Stimulated activated naive CD4-positive, alpha-beta T cell (primary cell): ENCODE data around the gene HAT1.
"Not testable (repeated sequence)": the region's sequence is repeated elsewhere in the genome, so short reads cannot be mapped to it uniquely, and the experiment has no call there.

Experiments used
- DNase-seq, 6 experiments: peaks; one replicate each; lab custom pipeline; 2025; lab: John Stamatoyannopoulos, UW

The HAT1 gene, protein sequence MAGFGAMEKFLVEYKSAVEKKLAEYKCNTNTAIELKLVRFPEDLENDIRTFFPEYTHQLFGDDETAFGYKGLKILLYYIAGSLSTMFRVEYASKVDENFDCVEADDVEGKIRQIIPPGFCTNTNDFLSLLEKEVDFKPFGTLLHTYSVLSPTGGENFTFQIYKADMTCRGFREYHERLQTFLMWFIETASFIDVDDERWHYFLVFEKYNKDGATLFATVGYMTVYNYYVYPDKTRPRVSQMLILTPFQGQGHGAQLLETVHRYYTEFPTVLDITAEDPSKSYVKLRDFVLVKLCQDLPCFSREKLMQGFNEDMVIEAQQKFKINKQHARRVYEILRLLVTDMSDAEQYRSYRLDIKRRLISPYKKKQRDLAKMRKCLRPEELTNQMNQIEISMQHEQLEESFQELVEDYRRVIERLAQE

GRCh38 chr2:171922230-171923022 lies at the start of gene HAT1:
HAT1 (plus strand) TSS chr2:171922461; CDS start chr2:171922501, 40 bp downstream.
- peak; percentile 95 to 97 (median 95) for DNase-seq

- DNase-seq: no peak
These were observed 47.7 kb upstream of the HAT1 start for GRCh38 chr2:171874517-171874916.

- DNase-seq: no peak
These were observed 47.3 kb upstream of the HAT1 start for GRCh38 chr2:171874963-171875362.

DNA sequence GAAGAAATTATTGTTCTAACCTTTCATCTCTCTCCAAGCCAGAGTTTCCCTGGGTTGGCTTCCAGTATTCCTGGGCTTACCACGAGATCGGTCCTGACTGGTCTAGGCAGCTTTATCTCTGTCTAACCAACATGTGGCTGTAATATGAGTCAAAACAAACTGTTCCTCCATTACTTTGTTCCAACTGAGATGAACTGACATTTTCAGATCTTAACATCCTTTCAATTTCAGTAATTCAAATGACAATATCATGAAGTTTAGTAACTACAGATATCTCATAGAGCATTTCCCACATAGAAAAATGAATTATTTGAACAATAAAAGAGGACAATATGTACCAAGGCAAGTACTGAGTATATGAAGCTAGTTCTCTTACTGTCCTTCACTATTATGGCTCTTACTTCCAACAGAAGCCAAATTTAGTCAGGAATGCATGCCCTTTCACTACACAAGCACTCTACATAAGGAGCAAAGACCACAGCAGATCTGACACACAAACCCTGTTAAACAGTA lies 43.7 kb upstream of the HAT1 start:
- DNase-seq: no peak

GRCh38 chr2:171879865-171880264 lies 42.4 kb upstream of the HAT1 start:
- DNase-seq: no peak

DNA sequence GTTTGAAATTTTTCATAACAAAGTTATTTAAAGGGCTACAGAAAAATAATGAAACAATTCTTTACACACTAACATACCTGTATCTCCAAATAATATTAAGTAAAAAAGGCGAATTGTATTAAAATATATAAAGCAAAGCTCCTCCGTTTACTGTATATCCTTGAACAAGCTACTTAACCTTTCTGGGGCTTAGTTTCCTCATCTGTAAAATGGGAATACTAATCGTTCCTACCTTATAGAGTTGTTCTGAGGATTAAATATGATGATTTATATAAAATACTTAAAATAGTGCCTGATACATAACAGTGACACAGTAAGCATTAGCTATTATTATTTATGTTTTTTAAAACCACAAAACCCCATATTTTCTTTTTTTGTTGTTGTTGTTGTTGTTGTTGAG lies 41.5 kb upstream of the HAT1 start:
- DNase-seq: no peak

GRCh38 chr2:171882089-171882769 lies 40.0 kb upstream of the HAT1 start:
- DNase-seq: no peak

DNA sequence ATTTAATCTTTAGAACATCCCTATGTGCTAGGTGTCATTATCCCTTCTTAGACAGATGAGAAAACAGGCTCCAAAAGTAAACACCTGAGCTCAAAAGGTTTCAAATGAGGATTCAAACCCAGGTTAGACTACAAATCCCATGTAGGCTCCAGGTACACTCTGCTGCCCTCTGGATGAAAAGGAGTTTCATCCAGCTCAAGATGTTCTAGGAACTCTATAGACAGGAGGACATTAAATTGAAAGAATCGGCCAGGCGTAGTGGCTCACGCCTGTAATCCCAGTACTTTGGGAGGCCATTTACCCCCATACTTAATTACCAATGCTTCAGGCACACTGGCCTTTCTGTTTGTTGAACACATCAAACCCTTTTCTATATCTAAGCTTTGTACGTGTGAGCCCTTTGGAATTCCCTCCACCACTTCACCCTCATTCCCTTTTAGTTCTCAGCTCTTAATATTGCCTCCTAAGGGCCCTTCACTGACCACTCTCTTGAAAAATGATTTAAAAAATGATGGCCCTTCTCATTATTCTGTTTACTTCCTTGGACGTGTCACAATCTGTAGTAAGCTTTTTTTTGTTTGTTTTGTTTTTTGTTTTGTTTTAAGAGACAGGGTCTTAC lies 38.9 kb upstream of the HAT1 start:
- no peak for DNase-seq

GRCh38 chr2:171889333-171889732 lies 32.9 kb upstream of the HAT1 start:
- no peak for DNase-seq

DNA sequence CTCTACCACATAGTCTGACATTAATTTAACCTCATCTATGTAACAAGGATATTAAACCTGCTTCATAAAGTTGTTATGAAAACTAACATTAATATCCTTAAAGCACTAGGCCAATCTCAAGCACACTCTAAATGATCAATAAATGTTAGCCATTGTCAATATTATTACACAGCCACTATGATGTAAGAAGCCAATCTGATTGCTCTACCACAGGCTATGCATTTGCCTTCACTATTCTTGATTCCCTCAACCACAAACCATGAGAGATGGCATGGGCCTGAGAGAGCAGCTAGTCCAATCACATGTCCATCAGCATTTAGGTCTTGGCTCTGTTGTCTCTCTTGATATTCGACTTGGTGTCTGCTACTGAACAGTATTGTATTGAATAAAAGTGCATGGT lies 32.5 kb upstream of the HAT1 start:
- DNase-seq: no peak

DNA sequence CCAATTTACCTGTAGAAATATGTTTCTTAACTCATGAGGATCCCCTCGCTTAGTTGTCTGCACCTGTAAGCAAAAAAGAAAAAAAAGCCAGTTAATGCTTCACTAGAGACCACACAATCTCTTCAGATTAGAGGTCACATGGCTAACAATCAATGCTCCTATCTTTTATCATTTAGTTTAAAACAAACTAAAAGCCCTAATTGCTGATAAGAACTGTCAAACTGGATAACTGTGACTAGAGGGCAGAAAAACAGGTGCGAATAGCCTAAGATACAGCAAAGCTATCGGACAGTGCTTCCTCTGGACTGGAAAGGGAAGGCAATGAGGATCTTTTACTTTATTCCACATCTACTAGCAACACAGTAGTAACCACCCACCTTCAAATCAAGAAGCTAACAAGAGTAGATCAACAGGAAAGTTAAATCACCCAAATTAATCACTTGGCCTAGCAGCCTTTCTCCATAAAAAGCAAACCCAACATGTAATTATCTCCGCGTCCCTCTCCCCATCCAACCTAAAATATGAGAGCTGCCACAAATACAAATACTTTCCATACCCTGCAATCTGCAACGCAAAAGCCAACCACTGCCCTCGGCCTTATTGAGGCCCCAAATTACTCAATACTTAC lies 29.0 kb upstream of the HAT1 start:
- no peak for DNase-seq

DNA sequence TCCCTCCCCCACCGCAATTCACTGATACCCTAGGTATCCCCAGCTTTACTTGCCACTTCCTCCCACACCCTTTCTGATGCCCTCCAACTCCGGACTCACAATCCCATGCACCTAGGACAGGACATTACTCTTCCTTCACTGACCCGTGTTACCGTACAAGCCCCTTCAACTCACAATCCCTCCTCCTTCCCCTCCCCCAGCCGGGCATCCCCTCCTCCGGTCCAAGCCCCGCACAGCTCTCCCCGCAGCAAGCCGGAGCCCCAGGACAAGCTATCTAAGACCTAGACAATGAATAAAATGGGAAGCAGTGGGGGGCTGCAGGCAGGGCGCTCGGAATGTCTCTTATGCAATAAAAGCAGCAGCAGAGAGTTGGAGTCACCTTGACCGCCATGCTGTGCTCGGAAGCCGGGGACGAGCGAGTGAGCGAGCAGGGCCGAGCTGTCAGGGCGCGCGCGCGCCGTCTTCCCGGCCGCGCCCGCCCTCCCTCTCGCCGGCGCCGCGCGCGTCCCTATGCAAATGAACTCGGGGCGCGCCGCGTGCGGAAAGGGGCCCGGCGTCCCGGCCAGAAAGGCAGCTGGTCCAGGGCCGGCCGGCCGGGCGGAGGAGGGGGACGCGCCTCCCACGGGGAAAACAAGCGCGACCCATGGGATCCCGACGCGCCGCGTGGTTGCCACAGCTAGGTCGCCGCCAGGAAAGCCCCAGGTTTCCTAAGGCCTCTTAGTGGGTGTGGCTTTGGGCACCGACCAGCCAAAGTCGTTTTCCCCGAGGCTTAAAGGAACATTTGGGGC lies 28.2 kb upstream of the HAT1 start, which contains the start of gene SLC25A12:
Gene SLC25A12 (minus strand): TSS at position 421 of the 788 bp plus-strand sequence. CDS start 30 bp downstream, at position 391.
- peak; percentile 34 to 67 (median 52) for DNase-seq

- peak in 1 of 6 experiments; percentile 12 for DNase-seq
These were observed 27.7 kb upstream of the HAT1 start for GRCh38 chr2:171894612-171894947.

- no peak for DNase-seq
These were observed 26.5 kb upstream of the HAT1 start for GRCh38 chr2:171895786-171896185.

DNA sequence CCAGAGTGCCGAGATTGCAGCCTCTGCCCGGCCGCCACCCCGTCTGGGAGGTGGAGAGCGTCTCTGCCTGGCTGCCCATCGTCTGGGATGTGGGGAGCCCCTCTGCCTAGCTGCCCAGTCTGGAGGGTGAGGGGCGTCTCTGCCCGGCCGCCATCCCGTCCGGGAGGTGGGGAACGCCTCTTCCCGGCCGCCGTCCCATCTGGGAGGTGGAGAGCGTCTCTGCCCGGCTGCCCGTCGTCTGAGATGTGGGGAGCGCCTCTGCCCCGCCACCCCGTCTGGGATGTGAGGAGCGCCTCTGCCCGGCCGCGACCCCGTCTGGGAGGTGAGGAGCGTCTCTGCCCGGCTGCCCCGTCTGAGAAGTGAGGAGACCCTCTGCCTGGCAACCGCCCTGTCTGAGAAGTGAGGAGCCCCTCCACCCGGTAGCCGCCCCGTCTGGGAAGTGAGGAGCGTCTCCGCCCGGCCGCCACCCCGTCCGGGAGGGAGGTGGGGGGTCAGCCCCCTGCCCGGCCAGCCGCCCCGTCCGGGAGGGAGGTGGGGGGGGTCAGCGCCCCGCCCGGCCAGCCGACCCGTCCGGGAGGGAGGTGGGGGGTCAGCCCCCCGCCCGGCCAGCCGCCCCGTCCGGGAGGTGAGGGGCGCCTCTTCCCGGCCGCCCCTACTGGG lies 22.5 kb upstream of the HAT1 start:
- not testable (repeated sequence) for DNase-seq

DNA sequence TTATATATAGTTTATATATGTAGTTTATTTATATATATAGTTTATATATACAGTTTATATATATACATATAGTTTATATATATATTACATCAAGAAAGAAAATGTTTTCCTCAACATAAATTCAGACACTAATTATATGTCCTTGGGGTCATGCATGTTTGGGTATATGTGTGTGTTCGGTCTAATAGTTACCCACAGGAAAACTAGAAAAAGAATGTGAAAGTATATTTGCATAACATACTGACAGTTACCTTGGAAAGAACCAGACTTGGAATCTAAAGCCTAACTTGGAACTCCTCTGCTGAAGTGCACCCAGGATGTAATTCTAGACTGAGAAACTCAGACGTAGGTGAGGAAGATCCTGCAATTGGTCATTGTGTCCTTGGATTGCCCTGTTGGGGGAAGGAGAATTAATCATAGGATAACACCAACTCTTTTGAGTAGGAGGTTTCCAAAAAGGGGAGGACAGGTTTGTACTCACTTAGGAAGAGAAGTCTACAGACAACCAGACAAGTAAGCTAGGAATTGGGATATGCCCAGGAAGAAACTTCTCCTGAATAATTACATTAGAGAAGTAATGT lies 19.3 kb upstream of the HAT1 start:
- no peak for DNase-seq

DNA sequence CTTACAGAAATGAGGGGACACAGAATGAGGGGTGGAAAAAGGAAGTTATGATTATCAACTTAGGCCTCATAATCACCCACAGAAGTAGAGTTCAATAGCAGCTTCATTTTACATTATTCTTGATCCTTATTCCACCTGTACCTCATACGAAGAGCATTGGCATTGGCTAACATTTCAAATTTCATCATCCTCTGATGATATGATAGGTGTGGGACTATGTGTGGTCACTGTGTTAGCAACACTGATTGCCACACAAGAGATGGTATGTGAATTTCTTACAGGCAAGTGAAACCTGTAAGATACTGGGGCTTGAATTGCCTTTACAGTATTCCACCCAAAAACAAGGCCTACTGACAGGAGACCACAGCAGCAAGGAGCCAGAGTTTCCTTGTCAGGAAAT lies 14.0 kb upstream of the HAT1 start:
- no peak for DNase-seq

DNA sequence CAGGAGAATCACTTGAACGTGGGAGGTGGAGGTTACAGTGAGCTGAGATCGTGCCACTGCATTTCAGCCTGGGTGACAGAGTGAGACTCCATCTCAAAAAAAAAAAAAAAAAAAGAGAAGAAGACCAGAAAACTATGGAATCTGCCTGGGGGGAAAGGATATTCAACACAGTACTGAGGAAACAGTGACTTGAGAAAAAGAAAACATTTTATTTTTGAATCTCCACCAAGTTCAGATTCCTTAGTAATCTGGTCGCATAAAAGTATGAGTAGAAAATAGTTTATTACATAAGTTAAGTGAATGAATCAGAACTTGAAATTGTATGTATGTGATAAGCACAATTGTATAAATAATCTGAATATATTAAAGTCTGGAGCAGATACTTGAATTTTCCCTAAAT lies 13.0 kb upstream of the HAT1 start:
- DNase-seq: no peak

- no peak for DNase-seq
These were observed 11.8 kb upstream of the HAT1 start for GRCh38 chr2:171910494-171910893.

- DNase-seq: no peak
These were observed 8.7 kb upstream of the HAT1 start for GRCh38 chr2:171913517-171913916.
